SJSA1 (cell line): ENCODE data around the gene LZTR1. TPM values are rescaled to one million over a fixed set of nuclear protein-coding genes. Genes with fewer than 3 reads are reported as not detected.

Experiments used
- DNase-seq, 2 experiments: peaks; one replicate each; pipeline ENCODE4 v3.0.0-alpha.2; 2015 to 2020; ENCODE audit warnings: low spot score in 2 of 2, low read depth in 1 of 2
- H3K27ac ChIP-seq: fragments of 250-450 bp; sonication (Bioruptor Pico); 2 replicates; pipeline ENCODE4 v1.5.1; 2020; ENCODE audit warnings: mild to moderate bottlenecking, moderate library complexity
- H3K27me3 ChIP-seq: fragments of 250-450 bp; sonication (Bioruptor Pico); replicated peaks from 2 replicates; pipeline ENCODE4 v1.5.1; 2020; ENCODE audit warnings: mild to moderate bottlenecking, moderate library complexity
- H3K36me3 ChIP-seq: fragments of 250-450 bp; sonication (Bioruptor Pico); 2 replicates; pipeline ENCODE4 v1.5.1; 2020; ENCODE audit warnings: mild to moderate bottlenecking
- H3K4me1 ChIP-seq: fragments of 250-450 bp; sonication (Bioruptor Pico); replicated peaks from 2 replicates; pipeline ENCODE4 v1.6.1; 2021; ENCODE audit warnings: mild to moderate bottlenecking
- H3K4me3 ChIP-seq: fragments of 250-450 bp; sonication (Bioruptor Pico); 2 replicates; pipeline ENCODE4 v1.5.1; 2020; ENCODE audit warnings: mild to moderate bottlenecking
- H3K9me3 ChIP-seq: fragments of 250-450 bp; sonication (Bioruptor Pico); replicated peaks from 2 replicates; pipeline ENCODE4 v1.5.1; 2020; ENCODE audit warnings: mild to moderate bottlenecking
- total RNA-seq: library from RNA; depleted of rRNA; stranded (reverse); fragments of >200 nt; shearing (Covaris generic); gene quantifications from 2 replicates; pipeline ENCODE4 v1.2.3, GENCODE V29; 2014

LZTR1 gene
- total RNA-seq, 1 experiment from 2014 or later: 21.9 TPM

DNA sequence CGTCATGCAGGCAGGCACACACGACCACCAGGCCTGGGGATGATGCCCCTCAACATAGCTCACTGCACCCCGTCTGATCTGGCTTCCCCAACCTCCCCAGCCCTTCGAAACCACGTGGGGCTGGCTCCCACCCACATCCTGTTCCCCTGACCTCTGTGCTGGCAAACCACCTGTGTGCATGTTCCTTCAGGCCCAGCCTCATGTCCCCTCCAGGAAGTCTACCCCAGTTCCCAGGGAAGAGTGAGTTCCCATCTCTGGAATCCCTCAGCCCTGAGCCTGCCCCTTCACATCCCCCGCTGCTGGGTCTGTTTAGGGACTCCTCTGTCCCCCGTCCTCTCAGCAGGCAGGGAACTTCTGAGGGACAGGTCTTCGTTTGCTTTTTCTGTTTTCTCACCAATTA, 43.2 kb downstream of the LZTR1 start:
- no peak for DNase-seq
- Histone ChIP-seq H3K27me3 (no peaks in the 10 kb centered on the region), H3K27ac (no peak overlapping the region), H3K36me3 (no peaks in the 10 kb centered on the region), H3K9me3 (no peaks in the 10 kb centered on the region; the same call in 1 of the 2 replicates), H3K4me1 (no peaks in the 10 kb centered on the region), H3K4me3 (no peak overlapping the region)

DNA sequence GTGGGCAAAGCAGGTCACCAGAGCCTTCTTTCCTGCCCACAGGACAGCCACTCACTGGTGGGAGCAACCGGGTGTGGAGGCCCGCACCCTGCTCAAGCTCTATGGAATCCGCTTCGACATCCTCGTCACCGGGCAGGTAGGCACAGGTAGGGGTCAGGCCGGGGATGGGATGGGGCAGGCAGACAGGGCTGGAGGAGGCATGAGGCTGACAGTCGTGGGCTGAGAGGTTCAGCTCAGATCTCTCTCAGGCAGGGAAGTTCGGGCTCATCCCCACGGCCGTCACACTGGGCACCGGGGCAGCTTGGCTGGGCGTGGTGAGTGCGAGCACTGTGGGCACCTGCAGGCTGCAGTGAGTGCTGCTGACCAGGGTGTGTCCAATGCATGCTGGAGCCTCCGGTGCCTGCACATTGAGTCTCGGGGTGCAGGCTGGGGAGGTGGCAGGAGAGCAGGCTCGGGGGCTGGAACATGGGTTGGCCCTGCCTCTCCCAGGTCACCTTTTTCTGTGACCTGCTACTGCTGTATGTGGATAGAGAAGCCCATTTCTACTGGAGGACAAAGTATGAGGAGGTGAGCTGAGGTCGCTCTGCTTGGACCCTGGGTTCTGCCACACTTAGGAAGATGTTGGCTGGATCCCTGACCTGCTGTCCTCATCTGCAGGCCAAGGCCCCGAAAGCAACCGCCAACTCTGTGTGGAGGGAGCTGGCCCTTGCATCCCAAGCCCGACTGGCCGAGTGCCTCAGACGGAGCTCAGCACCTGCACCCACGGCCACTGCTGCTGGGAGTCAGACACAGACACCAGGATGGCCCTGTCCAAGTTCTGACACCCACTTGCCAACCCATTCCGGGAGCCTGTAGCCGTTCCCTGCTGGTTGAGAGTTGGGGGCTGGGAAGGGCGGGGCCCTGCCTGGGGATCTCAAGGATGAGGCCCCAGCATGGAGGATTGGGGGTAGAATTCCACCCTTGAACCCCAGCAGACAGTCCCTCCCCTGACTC, 44.0 kb downstream of the LZTR1 start:
- H3K4me3 ChIP-seq: no peak overlapping the region
- H3K36me3 ChIP-seq: no peaks in the 10 kb centered on the region
- no peak for DNase-seq
- H3K27ac ChIP-seq: no peak overlapping the region
- no peaks in the 10 kb centered on the region for H3K27me3 ChIP-seq
- H3K9me3 ChIP-seq: no peaks in the 10 kb centered on the region
- no peaks in the 10 kb centered on the region for H3K4me1 ChIP-seq

DNA sequence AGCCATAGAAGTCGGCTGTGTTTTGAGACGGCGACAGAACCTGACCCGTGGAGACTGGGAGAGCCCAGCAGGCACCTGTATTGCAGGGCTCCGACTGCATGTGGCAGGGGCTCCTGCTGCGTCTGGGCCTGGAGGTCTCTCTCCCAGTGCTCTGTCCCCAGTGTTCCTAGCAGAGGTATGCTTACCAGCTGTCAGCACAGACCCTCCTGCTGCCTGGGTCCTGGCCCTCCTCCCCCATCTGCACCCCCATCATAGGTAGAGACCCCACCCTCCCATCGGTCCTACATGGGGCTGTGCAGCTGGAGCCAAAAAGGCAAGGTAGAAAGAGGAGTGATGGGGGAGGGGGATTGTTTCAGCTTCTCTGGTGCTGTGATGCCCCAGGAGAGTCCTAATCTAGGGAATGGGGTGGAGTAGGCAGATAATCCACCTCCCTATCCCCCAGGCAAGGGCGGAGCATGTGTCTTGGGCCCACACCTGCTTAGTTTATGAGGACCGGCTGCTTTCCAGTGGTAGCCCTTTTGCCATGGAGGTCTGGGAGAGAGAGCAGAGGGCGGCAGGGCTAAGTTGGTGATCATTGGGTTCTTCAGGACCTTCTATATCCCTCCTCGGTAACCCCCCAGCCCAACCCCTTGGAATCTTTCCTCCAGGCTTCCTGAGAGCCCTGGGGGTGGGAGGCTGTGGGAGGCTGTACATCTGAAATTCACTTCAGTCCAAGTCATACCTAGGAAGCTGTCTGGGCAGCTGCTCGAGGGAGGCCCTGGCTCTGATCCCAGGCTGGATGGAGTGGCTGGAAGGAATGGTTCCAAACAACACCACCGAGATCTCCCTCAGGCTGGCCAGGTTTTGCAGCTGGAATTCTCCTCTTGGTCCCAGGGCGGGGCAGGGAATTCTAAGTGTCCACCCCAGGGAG, 44.9 kb downstream of the LZTR1 start:
- no peak for DNase-seq
- Histone ChIP-seq H3K27me3 (no peaks in the 10 kb centered on the region), H3K4me1 (no peaks in the 10 kb centered on the region), H3K27ac (no peak overlapping the region), H3K4me3 (no peak overlapping the region), H3K9me3 (no peaks in the 10 kb centered on the region), H3K36me3 (no peaks in the 10 kb centered on the region)

DNA sequence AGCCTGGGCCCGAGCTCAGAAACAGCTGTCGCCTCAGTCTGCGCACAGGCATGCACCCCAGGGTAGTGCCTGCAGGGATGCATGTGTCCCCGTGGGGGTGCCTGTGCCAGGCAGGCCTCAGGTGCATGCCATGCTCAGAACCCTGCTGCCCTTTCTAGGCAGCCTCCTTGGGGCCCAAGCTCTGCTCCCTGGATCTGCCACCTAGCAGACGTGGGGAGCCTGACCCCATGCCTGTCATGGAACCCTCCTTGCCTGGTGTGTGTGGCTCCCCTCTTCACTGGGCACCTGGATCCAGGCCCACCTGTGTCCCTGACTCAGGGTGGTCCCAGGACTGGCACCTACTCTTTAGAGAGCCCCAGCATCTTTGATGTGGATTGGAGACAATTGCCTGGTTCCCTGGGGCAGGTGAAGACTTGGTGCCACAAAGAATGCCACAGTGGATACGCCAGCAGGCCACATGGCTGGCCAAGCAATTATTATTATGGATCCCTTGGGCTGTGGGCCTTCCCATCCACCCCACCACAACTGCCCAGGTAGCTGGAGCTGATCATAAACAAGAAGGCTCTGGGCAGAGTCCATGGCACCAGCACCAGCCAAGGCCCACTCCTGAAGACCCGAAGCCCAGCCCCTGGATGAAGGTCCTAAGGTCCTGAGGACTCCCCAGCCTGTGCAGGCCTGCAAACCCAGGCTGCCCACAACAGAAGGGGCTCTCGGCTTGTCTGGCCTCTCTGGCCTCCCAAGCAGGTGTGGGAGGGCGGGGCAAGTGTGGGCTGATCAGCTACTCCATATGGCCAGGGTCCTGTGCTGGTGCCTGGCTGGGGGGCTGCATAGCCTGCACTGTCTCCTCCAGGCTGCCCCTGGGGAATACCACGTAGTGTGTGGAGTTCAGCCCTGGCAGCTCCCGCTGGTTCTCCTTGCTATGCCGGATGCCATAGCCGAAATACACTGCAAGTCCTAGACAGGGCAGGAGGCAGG, 46.5 kb downstream of the LZTR1 start:
- no peak overlapping the region for H3K27ac ChIP-seq
- no peaks in the 10 kb centered on the region for H3K36me3 ChIP-seq
- DNase-seq: peak in 1 of 2 experiments; percentile 38
- no peaks in the 10 kb centered on the region for H3K9me3 ChIP-seq
- H3K4me1 ChIP-seq: no peaks in the 10 kb centered on the region
- H3K4me3 ChIP-seq: no peak overlapping the region
- H3K27me3 ChIP-seq: no peaks in the 10 kb centered on the region

DNA sequence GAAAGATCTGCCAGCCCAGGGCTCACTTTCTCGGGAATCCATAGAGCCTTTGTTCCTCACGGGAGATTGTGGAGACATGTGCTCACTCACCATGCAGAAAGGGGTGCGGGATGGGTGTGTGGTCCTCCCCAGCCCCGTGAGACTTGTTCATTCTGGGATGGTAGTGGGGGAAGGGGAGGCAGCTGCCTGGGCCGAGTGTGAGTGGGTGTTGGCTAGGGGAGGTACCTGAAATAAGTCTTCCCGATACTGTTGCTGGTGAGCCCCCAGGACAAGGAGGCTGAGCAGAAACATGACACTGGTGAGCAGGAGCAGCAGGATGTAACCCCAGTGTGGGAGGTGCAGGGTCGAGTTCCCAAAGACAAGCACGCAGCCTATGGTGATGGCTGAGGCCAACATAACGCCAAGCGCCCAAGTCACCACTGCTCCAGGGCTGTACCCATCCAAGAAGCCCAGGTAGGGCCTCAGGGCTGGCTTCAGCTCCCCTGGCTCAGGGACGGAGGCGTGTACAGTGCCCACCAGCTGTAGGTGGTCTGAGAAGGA, 47.5 kb downstream of the LZTR1 start:
- H3K27me3 ChIP-seq: no peaks in the 10 kb centered on the region
- H3K4me1 ChIP-seq: no peaks in the 10 kb centered on the region
- H3K4me3 ChIP-seq: no peak overlapping the region
- H3K36me3 ChIP-seq: no peaks in the 10 kb centered on the region
- no peak overlapping the region for H3K27ac ChIP-seq
- DNase-seq: no peak
- H3K9me3 ChIP-seq: no peaks in the 10 kb centered on the region

DNA sequence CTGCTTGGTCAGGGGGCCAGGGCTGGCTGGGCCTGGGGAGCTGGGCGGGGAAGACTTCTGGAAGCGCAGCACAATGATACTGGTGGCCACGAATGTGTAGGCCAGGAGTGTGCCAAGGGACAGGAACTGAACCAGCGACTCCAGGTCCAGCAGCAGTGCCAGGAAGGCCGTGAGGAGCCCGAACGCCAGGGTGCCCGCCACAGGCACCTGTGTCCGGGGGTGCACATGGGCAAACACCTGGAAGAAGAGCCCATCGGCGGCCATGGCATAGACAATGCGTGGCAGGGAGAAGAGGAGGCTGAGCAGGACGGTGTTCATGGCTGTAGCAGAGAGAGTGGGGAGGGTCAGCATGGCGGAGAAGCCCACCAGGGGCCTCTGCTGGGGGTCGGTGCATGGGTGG, 47.9 kb downstream of the LZTR1 start:
- H3K27ac ChIP-seq: no peak overlapping the region
- no peaks in the 10 kb centered on the region for H3K9me3 ChIP-seq
- no peaks in the 10 kb centered on the region for H3K27me3 ChIP-seq
- no peaks in the 10 kb centered on the region for H3K4me1 ChIP-seq
- DNase-seq: no peak
- H3K36me3 ChIP-seq: no peaks in the 10 kb centered on the region
- no peak overlapping the region for H3K4me3 ChIP-seq

DNA sequence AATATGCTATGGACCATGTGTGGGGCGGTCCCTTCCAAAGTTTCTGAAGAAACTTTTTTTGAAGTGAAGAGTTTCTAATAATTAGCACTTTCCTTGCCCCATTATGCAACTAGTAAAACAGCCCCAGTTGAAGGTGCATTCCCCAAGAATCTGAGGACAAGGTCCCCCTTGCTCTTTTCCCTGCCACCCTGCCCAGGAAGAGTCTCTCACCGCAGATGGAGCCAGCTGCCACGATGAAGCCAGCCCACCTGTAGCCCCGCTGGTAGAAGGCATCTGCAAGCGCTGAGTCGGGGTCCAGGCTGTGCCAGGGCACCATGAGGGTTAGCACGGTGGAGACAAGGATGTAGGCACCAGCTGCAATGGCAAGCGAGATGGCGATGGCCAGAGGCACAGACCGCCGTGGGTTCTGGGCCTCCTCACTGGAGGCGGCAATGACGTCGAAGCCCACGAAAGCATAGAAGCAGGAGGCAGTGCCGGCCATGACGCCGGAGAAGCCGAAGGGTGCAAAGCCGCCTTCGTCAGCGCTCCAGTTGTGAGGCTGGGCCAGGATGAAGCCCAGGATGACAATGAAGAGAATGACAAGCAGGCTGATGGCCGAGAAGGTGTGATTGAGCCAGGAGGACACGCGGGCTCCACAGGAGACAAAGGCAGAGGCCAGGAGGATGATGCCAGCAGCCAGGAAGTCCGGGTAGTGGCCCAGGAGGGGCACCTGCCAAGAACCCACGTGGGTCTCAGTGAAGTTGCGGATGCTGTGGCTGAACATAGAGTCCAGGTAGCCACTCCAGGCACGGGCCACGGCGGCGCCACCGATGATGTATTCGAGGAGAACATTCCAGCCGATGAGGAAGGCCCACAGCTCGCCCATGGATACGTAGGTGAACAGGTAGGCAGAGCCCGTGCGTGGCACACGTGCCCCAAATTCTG, 48.8 kb downstream of the LZTR1 start:
- Histone ChIP-seq H3K36me3 (no peaks in the 10 kb centered on the region), H3K4me3 (no peak overlapping the region), H3K9me3 (no peaks in the 10 kb centered on the region), H3K27me3 (no peaks in the 10 kb centered on the region), H3K27ac (no peak overlapping the region), H3K4me1 (no peaks in the 10 kb centered on the region)
- DNase-seq: no peak

DNA sequence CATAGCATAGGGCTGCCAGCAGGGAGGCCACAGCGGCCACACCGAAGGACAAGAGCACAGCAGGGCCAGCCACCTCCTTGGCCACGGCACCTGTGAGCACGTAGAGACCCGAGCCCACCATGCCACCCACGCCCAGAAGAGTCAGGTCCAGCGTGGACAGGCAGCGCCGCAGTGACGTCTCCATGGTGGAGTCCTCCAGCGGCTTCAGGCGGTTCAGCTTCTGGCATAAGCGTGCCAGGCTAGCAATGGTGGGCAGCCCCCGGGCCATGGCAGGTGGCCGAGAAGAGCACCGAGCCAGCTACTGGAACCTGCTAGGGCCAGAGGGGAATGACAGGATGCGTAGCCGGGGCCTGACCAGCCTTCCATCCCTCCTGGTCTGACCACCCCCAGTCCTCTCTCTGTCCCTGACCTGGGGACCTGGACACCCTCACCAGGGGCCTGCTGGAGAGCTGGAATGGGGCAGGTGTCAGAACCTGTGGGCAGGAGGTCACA, 49.5 kb downstream of the LZTR1 start:
- H3K4me1 ChIP-seq: no peaks in the 10 kb centered on the region
- DNase-seq: no peak
- no peaks in the 10 kb centered on the region for H3K36me3 ChIP-seq
- no peak overlapping the region for H3K4me3 ChIP-seq
- no peaks in the 10 kb centered on the region for H3K9me3 ChIP-seq
- H3K27ac ChIP-seq: no peak overlapping the region
- H3K27me3 ChIP-seq: no peaks in the 10 kb centered on the region

DNA sequence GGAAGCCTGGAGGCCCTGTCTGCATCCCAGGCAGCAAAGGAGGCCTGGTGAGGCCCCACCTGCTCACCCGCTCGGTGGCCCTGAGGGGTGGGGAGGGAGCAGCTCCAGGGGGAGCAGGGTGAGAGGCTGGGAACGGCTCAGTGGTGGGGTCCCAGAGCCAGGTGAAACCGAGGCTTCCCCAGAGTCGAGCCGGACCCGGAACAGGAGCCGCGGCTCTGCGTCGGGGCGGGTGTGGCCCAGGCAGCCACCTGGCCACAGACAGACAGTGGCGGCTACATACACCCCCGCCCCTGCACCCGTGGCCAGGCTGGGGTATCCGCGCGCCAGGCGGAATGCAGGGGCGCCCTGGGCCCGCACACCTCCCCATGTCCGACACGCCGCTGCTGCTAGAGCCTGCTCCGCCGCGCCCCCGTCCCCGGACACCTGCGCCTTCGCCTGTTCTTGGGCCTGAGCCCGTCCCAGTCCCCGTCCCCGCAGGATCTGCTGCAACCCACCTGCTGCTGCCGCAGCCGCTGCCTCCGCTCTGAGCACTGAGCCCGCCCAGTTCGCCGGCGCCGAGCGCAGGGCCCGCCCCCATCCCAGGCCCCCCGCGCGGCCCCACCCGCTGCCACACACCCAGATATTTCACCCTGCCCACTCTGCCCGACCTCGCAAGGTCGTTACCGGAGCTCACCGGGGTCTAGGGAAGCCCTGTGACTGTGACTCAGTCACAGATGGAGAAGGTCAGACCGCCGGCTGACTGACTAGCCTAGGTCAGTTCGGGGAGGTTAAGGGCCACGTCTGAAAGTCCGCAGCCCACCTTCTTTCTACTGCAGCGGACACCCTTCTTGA, 50.2 kb downstream of the LZTR1 start, which contains the start of gene SLC7A4:
SLC7A4 (minus strand) TSS at position 525 of the 831 bp plus-strand sequence. CDS start 749 bp downstream, outside the sequence.
- no peaks in the 10 kb centered on the region for H3K27me3 ChIP-seq
- no peak within 1 kb of the TSS for H3K27ac ChIP-seq
- no peaks in the 10 kb centered on the region for H3K9me3 ChIP-seq
- DNase-seq: no peak
- H3K4me1 ChIP-seq: peaks cover 2% of the 10 kb centered on the region; the same call in 1 of the 2 replicates
- H3K4me3 ChIP-seq: no peak within 1 kb of the TSS
- no peaks in the 10 kb centered on the region for H3K36me3 ChIP-seq

DNA sequence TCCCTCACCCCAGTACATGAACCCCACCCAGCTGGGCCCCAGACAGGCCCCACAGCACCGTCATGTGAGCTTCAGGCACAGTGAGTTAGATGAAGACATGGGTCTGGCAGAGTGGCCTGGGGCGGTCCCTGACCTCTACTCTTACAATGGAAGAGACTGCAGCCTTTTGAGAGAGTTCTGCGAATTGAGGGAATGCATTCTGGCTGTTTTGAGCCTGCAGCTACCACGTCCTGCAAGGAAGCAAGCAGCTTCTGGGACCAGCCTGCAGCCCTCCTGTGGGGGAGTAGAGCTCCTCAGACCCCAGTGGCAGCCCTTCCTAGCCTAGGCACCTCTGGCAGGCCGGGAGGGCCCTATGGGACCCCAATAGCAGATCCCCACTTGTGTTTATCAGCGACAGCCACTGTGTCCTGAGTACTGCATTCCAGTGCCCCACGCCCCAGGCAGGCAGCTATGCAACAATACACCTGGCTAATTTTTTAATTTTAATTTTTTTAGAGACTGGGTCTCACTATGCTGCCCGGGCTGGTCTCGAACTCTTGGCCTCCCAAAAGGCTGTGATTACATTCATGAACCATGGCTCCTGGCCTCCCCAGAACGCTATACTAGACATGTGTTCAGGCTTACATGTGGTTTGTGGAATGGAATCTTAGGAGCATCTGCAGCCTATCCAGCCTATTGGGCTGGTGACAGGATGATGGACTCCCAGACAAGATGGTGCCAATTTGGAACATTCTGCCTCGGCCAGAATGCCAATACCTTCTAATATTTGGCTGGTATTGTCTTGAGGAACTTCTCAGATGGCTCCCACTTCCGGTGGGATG, 51.0 kb downstream of the LZTR1 start:
- no peaks in the 10 kb centered on the region for H3K36me3 ChIP-seq
- DNase-seq: no peak

DNA sequence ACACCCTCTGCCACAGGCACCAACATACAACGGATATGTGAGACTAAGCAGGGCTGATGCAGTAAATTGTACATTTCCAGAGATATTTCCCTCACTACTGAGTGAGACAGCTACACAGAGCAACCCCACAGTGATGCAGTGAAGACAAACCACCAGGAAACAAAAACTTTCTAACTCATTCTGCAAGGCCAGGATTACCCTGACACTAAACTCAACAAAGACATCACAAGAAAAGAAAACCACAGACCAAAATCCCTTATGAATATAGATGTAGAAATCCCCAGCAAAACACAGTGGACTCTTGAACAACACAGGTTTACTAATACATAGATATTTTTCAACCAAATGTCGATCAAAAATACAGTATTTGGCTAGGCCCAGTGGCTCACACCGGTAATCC, 51.8 kb downstream of the LZTR1 start:
- Histone ChIP-seq H3K4me3 (no peak overlapping the region), H3K9me3 (no peaks in the 10 kb centered on the region), H3K27ac (no peak overlapping the region), H3K36me3 (no peaks in the 10 kb centered on the region), H3K4me1 (peaks cover 12% of the 10 kb centered on the region), H3K27me3 (no peaks in the 10 kb centered on the region)
- no peak for DNase-seq

More for the DNA sequence above, 51.0 kb downstream of the LZTR1 start:
- H3K4me1 ChIP-seq: peaks cover 7% of the 10 kb centered on the region
- no peak overlapping the region for H3K27ac ChIP-seq
- H3K9me3 ChIP-seq: no peaks in the 10 kb centered on the region
- H3K4me3 ChIP-seq: no peak overlapping the region
- no peaks in the 10 kb centered on the region for H3K27me3 ChIP-seq
